ENCODE data around the gene SORBS2.

The SORBS2 gene

DNA sequence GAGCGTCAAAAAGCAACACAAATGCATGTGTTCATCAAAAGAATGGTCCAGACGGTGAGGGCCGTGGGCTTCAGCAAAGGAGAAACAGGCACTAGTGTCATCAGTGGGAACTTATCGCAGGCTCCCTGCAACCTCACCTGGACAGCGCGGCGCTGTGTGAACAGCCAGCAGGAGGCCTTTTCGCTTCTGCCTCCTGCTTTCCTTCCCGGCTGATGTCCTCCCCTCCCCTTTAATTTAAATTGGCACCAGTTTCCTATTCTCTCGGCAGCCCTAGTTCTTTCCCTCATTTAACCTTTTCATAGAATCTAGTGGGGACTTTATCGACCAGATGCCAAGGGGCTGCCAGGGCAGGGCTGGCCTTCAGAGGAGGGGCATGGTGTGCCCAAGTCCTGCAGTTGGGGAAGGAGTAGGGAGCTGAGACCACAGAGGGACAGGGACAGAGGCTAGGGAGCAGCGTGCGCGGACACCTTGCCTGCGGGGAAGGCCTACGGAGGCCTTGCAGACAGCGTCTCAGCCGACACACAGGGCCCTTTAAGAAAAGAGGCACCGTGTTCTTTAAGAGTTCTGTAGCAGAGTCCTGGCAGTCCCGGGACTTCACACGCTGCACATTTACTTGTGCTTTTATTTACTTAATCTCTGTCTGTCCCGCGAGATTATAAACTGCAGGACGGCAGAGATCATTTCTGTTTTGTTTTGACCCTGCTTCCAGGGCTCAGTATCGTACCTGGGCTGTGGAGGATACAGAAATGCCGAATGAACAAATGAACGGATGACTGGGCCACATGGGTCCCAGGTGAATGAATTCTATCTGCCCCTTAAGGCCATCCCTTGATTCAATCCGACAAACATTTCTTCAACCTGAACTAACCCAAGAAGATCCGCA lies 8.4 kb upstream of the SORBS2 start:
- no peak for ATAC-seq (ENCODE audit: insufficient read depth, low read depth)
- Histone ChIP-seq H2AFZ (ENCODE audit: low read depth, low read length) (no peak overlapping the region), H3K79me2 (ENCODE audit: insufficient read depth, low read length) (no peaks in the 10 kb centered on the region), H3K9ac (ENCODE audit: low read depth, low read length) (no peak overlapping the region), H3K4me3 (ENCODE audit: low read depth in 1 of 2, low read length in 2 of 2) (no peak overlapping the region), H3K4me2 (ENCODE audit: insufficient read depth, low read length) (no peak overlapping the region), H3K4me1 (ENCODE audit: insufficient read depth, low read length) (no peaks in the 10 kb centered on the region), H3K27ac (ENCODE audit: low read length) (no peak overlapping the region), H3K36me3 (ENCODE audit: insufficient read depth, low read length) (no peaks in the 10 kb centered on the region), H4K20me1 (ENCODE audit: insufficient read depth, low read length) (no peaks in the 10 kb centered on the region), H3K27me3 (ENCODE audit: insufficient read depth, low read length, poor library complexity) (no peaks in the 10 kb centered on the region), H3K9me3 (ENCODE audit: insufficient read depth, low read length, severe bottlenecking) (no peaks in the 10 kb centered on the region)
- TF ChIP-seq EZH2 (IDR thresholded peaks at IDR 0.05; ENCODE audit: borderline replicate concordance, low read depth, low read length, severe bottlenecking) (no peak), CTCF (IDR thresholded peaks at IDR 0.05; ENCODE audit: borderline replicate concordance, extremely low read depth, low read length, poor library complexity, severe bottlenecking) (no peak)
- no peak for DNase-seq

- no peaks in the 10 kb centered on the region for H3K79me2 ChIP-seq (ENCODE audit: insufficient read depth, low read length)
- no peak for ATAC-seq (ENCODE audit: insufficient read depth, low read depth)
- H3K36me3 ChIP-seq (ENCODE audit: insufficient read depth, low read length), result no peaks in the 10 kb centered on the region
- DNase-seq, result no peak
- H3K4me2 ChIP-seq (ENCODE audit: insufficient read depth, low read length), result no peak overlapping the region
- TF ChIP-seq EZH2 (IDR thresholded peaks at IDR 0.05; ENCODE audit: borderline replicate concordance, low read depth, low read length, severe bottlenecking) (no peak), CTCF (IDR thresholded peaks at IDR 0.05; ENCODE audit: borderline replicate concordance, extremely low read depth, low read length, poor library complexity, severe bottlenecking) (no peak)
- H3K4me1 ChIP-seq (ENCODE audit: insufficient read depth, low read length), result no peaks in the 10 kb centered on the region
- H3K27ac ChIP-seq (ENCODE audit: low read length), result no peak overlapping the region
- no peaks in the 10 kb centered on the region for H3K9me3 ChIP-seq (ENCODE audit: insufficient read depth, low read length, severe bottlenecking)
- H4K20me1 ChIP-seq (ENCODE audit: insufficient read depth, low read length), result no peaks in the 10 kb centered on the region
- no peaks in the 10 kb centered on the region for H3K27me3 ChIP-seq (ENCODE audit: insufficient read depth, low read length, poor library complexity)
- no peak overlapping the region for H3K4me3 ChIP-seq (ENCODE audit: low read depth in 1 of 2, low read length in 2 of 2)
- H2AFZ ChIP-seq (ENCODE audit: low read depth, low read length), result no peak overlapping the region
- no peak overlapping the region for H3K9ac ChIP-seq (ENCODE audit: low read depth, low read length)
Observed at GRCh38 chr4:185819144-185819543, 7.2 kb upstream of the SORBS2 start.

GRCh38 chr4:185817403-185817818 lies 5.4 kb upstream of the SORBS2 start:
- no peak overlapping the region for H2AFZ ChIP-seq (ENCODE audit: low read depth, low read length)
- H3K36me3 ChIP-seq (ENCODE audit: insufficient read depth, low read length), result no peaks in the 10 kb centered on the region
- H3K27me3 ChIP-seq (ENCODE audit: insufficient read depth, low read length, poor library complexity), result peaks cover 3% of the 10 kb centered on the region
- H3K9ac ChIP-seq (ENCODE audit: low read depth, low read length), result no peak overlapping the region
- no peak overlapping the region for H3K4me3 ChIP-seq (ENCODE audit: low read depth in 1 of 2, low read length in 2 of 2)
- H3K27ac ChIP-seq (ENCODE audit: low read length), result no peak overlapping the region
- no peaks in the 10 kb centered on the region for H4K20me1 ChIP-seq (ENCODE audit: insufficient read depth, low read length)
- no peak for TF ChIP-seq CTCF (IDR thresholded peaks at IDR 0.05; ENCODE audit: borderline replicate concordance, extremely low read depth, low read length, poor library complexity, severe bottlenecking)
- TF ChIP-seq EZH2 (IDR thresholded peaks at IDR 0.05; ENCODE audit: borderline replicate concordance, low read depth, low read length, severe bottlenecking), result no peak
- H3K79me2 ChIP-seq (ENCODE audit: insufficient read depth, low read length), result no peaks in the 10 kb centered on the region
- no peaks in the 10 kb centered on the region for H3K4me1 ChIP-seq (ENCODE audit: insufficient read depth, low read length)
- H3K9me3 ChIP-seq (ENCODE audit: insufficient read depth, low read length, severe bottlenecking), result no peaks in the 10 kb centered on the region
- DNase-seq (no peak), ATAC-seq (ENCODE audit: insufficient read depth, low read depth) (no peak)
- H3K4me2 ChIP-seq (ENCODE audit: insufficient read depth, low read length), result no peak overlapping the region

Data from DND-41 (cell line).